GM10248 (cell line): ENCODE measurements around the gene RERE.

Source experiments
- CTCF ChIA-PET: fragments of 300-600 bp; sonication (Branson Sonifier 250); formaldehyde crosslinking; extraction: SDS; loops from one replicate; lab custom pipeline; 2021; ENCODE audit warnings: antibody characterized with exemption; lab: Yijun Ruan, JAX
- POLR2A ChIA-PET: fragments of 350-650 bp; sonication (Branson Sonifier 250); formaldehyde crosslinking; extraction: SDS; loops from one replicate; lab custom pipeline; 2020; ENCODE audit warnings: antibody characterized with exemption; lab: Yijun Ruan, JAX
- DNase-seq: peaks from one replicate; pipeline ENCODE4 v3.0.0; 2012; ENCODE audit errors: extremely low spot score
- TF ChIP-seq, protein P1 (sequence below): IDR thresholded peaks from 2 replicates; pipeline ENCODE4 v1.5.1; 2012; ENCODE audit warnings: mild to moderate bottlenecking, low read depth; ENCODE audit errors: extremely low read depth, missing control alignments, control extremely low read depth

Gene RERE

DNA sequence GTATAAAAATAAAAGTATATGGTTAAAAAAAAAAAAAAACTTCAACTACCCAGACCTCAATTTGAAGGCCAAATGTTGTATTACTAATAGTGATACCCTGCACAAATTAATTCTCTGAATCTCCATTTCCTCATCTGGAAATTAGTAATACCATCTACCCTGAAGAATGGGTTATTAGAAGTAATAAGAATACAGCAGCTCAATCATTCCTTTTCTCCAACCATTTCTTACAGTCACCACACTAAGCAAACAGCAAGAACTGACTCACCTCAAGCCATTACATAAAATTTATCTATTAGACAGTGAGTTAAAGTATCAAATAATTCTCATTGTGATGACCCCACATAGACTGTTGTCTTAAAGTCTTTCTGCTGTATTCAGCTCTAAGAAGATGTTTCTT lies 39.6 kb downstream of the RERE start:
- ChIA-PET CTCF (interaction anchor here (2.3 to 2.6 kb wide), 2 partner anchors 71 to 216 kb away, joined by 6 to 8 read pairs; no protein-coding TSS in a partner anchor), POLR2A (no interaction called here)

DNA sequence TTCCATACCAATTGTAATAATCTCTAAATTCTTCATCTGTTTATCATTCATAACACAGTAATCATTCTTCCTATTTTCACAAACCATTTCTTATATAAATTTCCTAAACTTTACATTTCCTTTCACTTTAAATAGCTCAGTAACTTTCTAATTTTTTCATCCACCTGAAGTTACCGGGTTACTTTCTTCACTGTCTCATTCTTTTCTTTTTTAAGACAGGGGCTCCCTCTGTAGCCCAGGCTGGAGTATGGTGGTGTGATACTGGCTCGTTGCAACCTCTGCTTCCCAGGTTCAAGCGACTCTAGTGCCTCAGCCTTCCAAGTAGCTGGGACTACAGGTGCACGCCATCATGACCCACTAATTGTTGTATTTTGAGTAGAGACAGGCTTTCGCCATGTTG lies 41.3 kb downstream of the RERE start:
- TF ChIP-seq, protein P1, sequence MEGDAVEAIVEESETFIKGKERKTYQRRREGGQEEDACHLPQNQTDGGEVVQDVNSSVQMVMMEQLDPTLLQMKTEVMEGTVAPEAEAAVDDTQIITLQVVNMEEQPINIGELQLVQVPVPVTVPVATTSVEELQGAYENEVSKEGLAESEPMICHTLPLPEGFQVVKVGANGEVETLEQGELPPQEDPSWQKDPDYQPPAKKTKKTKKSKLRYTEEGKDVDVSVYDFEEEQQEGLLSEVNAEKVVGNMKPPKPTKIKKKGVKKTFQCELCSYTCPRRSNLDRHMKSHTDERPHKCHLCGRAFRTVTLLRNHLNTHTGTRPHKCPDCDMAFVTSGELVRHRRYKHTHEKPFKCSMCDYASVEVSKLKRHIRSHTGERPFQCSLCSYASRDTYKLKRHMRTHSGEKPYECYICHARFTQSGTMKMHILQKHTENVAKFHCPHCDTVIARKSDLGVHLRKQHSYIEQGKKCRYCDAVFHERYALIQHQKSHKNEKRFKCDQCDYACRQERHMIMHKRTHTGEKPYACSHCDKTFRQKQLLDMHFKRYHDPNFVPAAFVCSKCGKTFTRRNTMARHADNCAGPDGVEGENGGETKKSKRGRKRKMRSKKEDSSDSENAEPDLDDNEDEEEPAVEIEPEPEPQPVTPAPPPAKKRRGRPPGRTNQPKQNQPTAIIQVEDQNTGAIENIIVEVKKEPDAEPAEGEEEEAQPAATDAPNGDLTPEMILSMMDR, result no peak
- CTCF ChIA-PET, result interaction anchor here (0.9 to 2.4 kb wide), 10 partner anchors 9 to 214 kb away, joined by 3 to 12 read pairs (median 4); no protein-coding TSS in a partner anchor
- POLR2A ChIA-PET, result no interaction called here
- no peak for DNase-seq

More for the DNA sequence above, 39.6 kb downstream of the RERE start:
- DNase-seq, result no peak
- TF ChIP-seq, protein P1, result no peak

DNA sequence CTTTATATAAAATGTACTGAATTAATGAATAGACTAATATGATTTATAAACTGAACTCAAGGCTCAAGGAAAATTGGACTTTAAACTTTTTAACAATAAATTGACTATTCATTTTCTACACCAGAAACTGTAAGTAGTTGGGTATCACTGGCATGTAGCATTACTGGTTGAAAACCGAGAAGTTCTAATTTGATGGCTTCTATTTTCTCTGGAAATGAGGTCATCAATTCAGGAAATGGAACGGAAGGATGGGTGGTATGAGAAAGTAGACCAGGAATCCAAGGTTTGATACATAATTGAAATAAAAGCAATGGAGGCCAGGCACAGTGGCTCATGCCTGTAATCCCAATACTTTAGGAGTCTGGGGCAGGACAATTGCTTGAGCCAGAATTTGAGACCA lies 50.4 kb downstream of the RERE start:
- TF ChIP-seq, protein P1, result no peak
- DNase-seq, result no peak
- ChIA-PET POLR2A (no interaction called here), CTCF (interaction anchor here (0.9 to 1.3 kb wide), 2 partner anchors 22 to 73 kb away, joined by 3 to 4 read pairs; no protein-coding TSS in a partner anchor)

DNA sequence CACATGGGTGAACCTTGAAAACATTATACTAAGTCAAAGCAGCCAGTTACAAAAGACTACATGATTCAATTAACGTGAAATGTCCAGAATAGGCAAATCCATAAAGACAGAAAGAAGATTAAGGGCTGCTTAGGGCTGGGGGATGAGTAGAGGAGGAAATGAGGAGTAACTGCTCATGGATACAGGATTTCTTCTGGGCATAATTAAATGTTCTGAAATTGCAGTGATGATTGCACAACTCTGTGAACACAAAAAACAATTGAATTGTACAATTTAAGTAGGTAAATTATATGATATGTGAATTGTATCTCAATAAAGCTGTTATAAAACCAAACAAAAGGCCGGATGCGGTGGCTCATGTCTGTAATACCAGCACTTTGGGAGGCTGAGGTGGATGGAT lies 52.2 kb downstream of the RERE start:
- POLR2A ChIA-PET, result no interaction called here
- CTCF ChIA-PET, result interaction anchor here (1.0 kb wide), 1 partner anchor 11 kb away, joined by 3 read pairs; no protein-coding TSS in a partner anchor
- DNase-seq, result no peak
- TF ChIP-seq, protein P1, result no peak

DNA sequence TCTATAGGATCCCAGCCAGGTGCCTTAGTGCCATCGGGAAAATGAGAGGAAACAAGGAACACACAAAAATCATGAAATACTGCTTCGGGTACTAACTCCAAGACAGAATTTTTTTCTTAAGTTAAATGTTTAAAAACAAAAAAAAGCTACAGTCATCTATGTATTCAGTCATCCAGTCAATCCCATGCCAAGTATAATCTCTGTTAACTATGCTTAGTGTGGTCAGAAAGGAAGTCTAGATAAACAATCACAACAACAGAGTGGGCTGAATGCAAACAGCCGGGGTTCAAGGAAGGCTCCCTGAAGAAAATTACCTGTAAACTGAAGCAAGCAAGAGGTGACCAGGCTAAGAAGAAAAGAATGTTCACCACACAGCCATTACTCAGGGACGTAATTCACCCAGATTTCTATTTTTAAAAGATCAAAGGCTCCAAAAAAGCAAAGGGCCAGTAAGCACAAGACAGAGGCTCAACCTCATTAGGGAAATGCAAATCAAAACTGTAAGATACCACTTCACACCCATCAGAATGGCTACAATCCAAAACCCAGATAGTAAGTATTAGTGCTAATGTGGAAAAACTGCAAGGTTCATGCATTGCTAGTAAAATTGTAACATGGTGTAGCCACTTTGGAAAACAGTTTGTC lies 53.0 kb downstream of the RERE start:
- TF ChIP-seq, protein P1, result no peak
- ChIA-PET POLR2A (no interaction called here), CTCF (interaction anchor here (0.8 to 2.8 kb wide), 5 partner anchors 11 to 38 kb away, joined by 3 to 9 read pairs (median 3); no protein-coding TSS in a partner anchor)
- peak; percentile 40 for DNase-seq

DNA sequence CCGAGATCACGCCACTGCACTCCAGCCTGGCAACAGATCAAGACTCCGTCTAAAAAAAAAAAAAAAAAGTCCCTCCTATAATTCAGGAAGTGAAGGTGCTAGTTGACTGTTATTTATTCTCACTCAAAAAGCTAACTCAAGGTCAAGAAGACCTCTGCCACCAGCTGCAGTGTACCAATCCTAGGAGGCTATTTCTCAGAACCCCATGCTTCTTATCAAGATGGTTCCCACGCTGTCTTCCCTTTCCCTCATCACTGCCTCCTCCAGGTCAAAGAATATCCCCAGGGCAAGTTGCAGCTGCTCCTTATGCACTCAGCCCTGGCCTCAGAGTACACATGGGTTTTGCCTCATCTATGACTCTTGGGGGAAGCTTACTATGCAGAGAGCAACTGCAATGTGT lies 53.6 kb downstream of the RERE start:
- TF ChIP-seq, protein P1, result peak; percentile 18
- ChIA-PET CTCF (interaction anchor here (0.8 to 2.8 kb wide), 6 partner anchors 11 to 85 kb away, joined by 3 to 9 read pairs (median 3); no protein-coding TSS in a partner anchor), POLR2A (no interaction called here)
- DNase-seq, result peak; percentile 42
